NCI-H146 (cell line): ENCODE measurements around the gene SMCO1.
"Not testable (repeated sequence)": the region's sequence is repeated elsewhere in the genome, so short reads cannot be mapped to it uniquely, and the experiment has no call there.

ENCODE experiments used
- DNase-seq: peaks from one replicate; lab custom pipeline; 2025; lab: John Stamatoyannopoulos, UW

SMCO1 gene

DNA sequence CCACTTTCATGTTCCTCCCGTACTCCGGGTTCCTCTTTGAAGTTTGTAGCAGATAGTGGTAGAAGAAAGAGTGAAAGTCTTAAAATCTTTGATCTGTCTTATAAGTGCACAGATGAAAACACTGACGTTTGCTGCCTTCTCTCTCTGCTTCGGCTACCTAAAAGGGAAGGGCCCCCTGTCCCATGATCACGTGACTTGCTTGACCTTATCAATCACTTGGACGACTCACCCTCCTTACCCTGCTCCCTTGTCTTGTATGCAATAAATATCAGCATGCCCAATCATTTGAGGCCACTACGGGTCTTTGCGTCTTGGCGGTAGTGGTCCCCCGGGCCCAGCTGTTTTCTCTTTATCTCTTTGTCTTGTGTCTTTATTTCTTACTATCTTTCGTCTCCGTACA is 6.1 kb upstream of the SMCO1 start:
- not testable (repeated sequence) for DNase-seq

DNA sequence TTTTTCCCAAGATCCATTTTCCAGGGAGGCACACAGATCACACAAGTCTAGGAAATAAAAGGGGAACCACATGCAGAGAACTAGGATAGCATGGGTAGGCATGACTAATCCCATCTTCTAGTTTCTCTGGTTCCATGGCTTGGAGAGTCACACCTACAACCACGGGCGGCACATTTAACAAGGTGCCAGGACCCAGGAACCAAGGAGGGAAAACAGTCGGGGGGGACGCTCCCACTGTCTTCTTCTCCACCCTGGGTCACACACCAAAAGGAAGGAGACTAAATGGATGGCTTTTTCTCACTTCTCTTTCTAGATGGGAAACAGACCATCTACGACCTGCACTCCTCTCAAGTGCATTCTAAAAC is 4.6 kb upstream of the SMCO1 start:
- DNase-seq = no peak

DNA sequence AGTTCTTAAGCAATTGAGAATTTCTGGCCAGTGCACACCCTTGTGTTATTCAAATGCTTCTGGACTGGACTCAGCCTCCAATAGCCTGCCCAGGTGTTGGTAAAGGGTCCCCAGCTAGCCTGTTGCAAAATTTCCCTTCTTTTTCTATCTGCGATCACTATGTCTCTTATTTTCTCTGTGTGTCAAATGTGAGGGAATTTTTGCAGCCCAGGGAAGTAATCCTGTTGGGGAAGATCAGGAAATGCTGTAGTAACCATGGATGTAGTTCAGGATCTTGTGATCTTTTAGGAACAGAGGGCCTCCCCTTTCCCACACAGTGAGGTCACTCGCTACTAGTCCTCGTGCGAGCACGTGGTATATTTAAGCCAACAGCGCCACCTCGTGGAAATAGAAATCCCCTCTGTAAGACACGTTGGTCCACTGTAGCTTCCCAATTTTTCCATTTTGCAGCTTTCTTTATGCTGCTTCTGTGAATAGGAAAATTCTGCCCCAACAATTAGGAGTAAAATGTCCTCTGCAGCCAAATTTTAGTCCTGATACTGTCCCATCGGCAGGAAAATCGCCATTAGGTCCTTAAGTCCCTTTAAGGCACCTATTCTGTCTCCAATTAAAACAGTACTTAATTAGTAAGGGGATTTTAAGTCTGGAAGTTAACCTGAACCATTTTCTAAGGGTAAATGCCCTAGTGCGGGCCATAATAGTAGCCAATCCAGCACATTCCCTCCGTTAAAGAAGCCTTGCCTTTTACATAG is 4.0 kb upstream of the SMCO1 start:
- DNase-seq = peak; percentile 48

DNA sequence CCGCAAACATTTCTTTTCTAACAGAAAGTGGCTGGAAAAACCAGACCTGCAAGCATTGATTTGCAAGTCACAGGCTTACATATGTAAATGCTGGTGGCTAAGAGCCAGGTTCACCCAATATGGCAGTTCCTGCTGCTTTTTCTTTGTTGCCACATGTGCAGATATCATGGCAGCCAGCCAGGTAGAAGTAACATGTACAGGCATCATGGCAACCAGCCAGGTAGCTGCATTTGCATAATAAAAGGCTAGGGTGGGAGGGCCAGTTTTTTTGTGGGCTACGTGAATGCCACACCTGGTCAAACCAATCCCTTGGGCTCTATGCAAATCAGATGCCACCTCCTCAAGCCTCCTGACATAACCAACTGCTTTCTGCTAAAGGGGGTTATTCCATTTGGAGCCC is 2.8 kb upstream of the SMCO1 start:
- DNase-seq = peak; percentile 79

DNA sequence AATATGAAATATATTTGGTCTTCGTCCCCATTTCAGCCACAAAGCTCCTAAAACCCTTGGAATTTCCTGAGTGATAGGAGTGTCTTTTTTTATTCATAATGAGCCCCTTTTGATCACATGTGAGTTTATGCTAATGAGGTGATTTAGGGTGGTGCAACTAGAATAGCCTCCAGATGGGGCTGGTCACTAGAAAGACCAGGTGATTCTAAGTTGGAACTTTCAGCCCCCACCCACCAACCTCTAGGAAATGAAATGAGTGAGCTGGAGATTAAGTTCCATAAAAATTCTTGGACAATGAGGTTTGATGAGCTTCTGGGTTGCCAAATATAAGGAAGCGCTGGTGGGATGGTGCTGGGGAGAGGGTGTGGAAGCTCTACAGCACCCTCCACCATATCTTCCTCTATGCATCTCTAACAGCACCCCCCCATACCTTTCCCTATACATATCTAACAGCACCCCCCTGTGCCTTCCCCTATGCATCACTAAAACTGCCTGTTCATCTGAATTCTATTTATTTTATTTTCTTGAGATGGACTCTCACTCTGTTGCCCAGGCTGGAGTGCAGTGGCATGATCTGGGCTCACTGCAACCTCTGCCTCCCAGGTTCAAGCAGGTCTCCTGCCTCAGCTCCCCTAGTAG is 2.1 kb upstream of the SMCO1 start:
- no peak for DNase-seq

DNA sequence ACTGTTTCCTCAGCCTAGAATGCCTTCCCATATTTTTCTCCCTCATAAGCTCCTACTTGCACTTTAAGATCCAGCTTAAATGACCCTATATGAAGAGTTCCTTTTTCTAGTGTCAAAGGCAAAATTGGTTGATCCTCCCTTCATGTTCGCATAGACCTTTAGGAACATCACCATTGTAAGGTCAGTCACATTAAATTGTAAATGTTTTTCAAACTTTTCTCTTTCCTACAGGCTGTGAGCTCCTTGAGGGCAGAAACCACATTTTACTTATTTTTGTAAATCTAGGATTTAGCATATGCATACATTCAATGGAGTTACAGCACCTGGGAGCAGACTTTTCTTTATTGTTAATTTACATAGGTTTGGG is 813 bp downstream of the SMCO1 start:
- DNase-seq = no peak

DNA sequence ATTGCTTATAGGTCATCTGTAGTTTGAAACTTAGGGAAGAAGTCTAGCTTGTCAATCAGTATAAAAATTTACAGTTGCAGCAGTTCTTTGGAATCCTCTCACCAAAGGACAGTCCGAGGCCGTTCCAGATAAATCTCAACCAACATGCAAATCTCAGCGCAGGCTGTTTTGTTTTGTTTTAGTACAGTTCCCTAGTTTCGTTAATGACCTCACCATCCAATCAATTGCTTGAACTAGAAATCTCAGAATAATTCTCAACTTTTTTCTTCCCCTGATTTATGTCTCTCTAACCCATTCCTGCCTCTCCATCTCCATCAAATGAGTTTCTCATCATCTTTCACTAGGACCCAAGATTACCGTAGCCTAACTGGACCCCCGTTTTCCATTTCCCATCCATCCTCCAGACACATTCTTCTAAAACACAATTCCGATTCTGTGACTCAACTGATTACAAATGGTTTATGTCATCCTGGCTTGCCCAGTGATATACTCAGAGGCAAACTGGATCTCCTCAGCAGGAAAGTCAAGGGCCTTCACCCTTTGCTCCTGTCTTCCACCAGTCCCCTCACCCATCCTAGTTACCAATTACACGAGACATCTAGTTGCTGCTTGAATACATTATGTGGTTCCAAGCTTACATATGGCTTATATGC is 1.3 kb downstream of the SMCO1 start:
- DNase-seq = no peak

- not testable (repeated sequence) for DNase-seq
Measured at GRCh38 chr3:196511646-196512425, 3.3 kb downstream of the SMCO1 start.

- not testable (repeated sequence) for DNase-seq
Measured at GRCh38 chr3:196511108-196511507, 4.0 kb downstream of the SMCO1 start.

DNA sequence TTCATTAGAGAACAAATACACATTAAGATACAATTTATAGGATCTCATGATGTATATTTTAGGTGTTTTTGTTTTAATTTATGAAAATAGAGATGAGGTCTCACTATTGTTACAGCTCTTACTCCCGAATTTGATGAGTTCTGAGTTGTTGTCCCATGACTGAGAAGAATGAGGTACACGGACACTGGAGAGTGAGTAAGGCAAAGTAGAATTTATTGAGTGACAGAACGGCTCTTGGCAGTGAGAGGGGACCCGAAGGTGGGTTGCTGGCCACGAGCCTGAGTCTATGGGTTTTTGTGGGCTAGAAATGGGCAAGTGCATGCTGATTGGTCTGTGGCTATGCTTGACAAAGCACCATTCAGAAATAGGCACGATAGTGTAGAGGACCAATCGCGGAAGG is 8.5 kb downstream of the SMCO1 start:
- DNase-seq = no peak

- no peak for DNase-seq
Measured at GRCh38 chr3:196504556-196504955, 10.6 kb downstream of the SMCO1 start.

GRCh38 chr3:196504077-196504398 is 11.1 kb downstream of the SMCO1 start:
- DNase-seq = not testable (repeated sequence)

- peak; percentile 96 for DNase-seq
Measured at GRCh38 chr3:196503196-196504076, 11.7 kb downstream of the SMCO1 start, which contains the start of gene RNF168. RNF168 (minus strand) TSS chr3:196503768; CDS start chr3:196503173, 595 bp downstream.

- peak; percentile 36 for DNase-seq
Measured at GRCh38 chr3:196502775-196503195, 12.4 kb downstream of the SMCO1 start.

DNA sequence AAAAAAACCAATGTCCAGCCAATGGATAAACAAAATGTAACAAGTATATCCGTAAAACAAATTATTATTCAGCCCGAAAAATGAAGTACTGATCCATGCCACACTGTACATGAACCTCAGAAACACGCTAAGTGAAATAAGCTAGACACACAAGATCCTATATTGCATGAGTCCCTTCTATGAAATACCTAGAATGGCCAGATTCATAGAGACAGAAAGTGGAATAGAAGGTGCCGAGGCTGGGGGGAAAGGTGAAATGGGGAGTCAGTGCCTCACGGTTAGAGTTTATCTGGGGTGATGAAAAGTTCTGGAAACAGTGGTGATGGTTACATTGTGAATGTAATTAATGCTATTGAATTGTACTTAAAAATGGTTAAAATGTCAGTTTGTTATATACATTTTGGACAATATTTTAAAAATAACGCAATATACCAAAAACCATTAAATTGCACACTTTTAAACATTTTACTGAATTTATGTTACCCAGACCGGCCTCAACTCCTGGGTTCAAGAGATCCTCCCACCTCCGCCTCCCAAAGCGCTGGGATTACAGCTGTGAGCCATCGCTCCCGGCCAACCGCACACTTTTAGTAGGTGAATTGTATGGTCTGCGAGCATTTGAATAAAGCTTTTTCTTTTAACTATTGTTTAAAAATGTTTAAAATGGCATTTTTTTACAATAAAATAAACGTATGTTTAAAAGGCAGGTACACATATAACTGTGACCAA is 13.7 kb downstream of the SMCO1 start:
- DNase-seq = peak; percentile 37

DNA sequence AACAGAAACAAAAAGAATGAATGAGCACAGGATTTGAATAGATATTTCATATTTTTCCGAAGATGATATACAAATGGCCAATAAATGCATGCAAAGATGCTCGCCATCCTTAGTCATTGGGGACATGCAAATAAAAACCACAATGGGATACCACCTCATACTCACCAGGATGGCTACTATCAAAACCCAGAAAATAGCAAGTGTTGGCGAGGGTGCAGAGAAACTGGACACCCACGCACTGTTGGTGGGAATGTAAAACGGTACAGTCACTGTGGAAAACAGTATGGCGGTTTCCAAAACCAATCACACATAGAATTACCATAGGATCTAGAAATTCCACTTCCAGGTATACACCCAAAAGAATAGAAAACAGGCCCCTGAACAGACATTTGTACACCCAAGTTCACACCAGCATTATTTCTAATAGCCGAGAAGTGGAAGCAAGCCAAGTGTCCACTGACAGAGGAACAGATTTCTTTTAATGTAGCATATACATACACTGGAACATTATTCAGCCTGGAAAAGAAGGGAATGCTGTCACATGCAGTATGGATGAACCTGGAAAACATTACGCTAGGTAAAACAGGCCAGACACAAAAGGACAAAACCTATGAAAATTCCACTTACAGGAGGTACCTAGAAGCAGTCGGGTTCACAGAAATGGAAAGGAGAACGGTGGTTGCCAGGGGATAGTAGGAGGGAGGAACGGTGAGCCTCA is 15.2 kb downstream of the SMCO1 start:
- no peak for DNase-seq

DNA sequence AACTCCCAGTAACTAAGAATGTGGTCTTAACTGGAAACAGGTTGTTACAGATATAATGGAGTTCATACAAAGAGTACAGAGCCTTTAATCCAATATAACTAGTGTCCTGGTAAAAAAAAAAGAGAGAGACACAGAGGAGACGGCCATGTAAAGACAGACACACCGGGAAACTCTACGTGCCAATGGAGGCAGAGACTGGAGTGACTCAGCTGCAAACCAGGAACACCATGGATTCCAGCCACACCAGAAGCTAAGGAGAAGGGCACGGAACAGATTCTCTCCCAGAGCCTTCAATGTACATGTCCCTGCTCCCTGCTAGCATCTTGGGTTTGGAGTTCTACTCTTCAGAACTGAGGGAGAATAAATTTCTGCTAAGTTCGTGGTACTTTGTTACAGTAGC is 16.1 kb downstream of the SMCO1 start:
- no peak for DNase-seq

DNA sequence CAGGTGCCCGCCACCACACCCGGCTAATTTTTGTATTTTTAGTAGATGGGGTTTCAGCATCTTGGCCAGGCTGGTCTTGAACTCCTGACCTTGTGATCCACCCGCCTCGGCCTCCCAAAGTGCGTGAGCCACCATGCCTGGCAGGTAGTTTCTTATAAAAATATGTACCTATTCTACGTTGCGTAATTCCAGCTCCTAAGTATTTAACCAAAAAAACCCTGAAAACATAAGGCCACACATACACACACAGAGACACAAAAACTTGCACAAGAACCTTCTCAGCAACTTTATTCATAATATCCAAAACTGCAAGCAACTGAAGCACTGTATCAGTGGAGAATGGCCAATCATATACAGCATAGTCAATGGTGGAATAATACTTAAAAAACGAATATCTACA is 16.8 kb downstream of the SMCO1 start:
- DNase-seq = no peak

DNA sequence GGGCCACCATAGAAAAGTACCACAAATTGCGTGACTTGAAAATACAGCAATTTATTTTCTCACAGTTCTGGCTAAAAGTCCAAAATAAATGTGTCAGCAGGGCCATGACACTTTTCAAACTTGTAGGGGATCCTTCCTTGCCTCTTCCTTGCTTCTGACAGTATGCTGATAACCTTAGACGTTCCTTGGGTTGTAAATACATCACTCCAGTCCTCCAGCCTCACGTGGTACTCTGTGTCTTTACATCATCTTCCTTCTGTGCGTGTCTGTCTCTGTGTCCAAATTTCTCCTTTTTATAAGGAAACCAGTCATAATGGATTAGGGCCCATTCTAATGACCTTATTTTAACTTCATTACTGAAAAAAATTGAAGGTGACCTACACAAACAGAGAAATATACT is 19.0 kb downstream of the SMCO1 start:
- no peak for DNase-seq

GRCh38 chr3:196493292-196493691 is 21.9 kb downstream of the SMCO1 start:
- DNase-seq = no peak
